ENCODE data around the gene RPL27A. TPM values are rescaled to one million over a fixed set of nuclear protein-coding genes. Genes with fewer than 3 reads are reported as not detected.

Gene RPL27A
- total RNA-seq, 2 donors from 2014 or later: 320 to 1,209 TPM

GRCh38 chr11:8685820-8686219 is 3.2 kb downstream of the RPL27A start:
- Histone ChIP-seq H3K4me3 (no peak overlapping the region), H3K36me3 (replicated peaks in 1 of 2; ENCODE audit: insufficient read depth in 1 of 2, low read depth in 2 of 2) (peaks cover 0 to 11% of the 10 kb centered on the region in 2 donors), H3K27me3 (no peaks in the 10 kb centered on the region), H3K27ac (no peak overlapping the region), H3K4me1 (peaks cover 55% of the 10 kb centered on the region), H3K9me3 (no peaks in the 10 kb centered on the region)
- intact Hi-C loops (cut with DNase I): no loop called here
- no peak for DNase-seq
- no peak for ATAC-seq
- 57 to 70% methylated on average over 2 of the region's 2 CpGs for WGBS, 2 donors
- TF ChIP-seq, protein P1, sequence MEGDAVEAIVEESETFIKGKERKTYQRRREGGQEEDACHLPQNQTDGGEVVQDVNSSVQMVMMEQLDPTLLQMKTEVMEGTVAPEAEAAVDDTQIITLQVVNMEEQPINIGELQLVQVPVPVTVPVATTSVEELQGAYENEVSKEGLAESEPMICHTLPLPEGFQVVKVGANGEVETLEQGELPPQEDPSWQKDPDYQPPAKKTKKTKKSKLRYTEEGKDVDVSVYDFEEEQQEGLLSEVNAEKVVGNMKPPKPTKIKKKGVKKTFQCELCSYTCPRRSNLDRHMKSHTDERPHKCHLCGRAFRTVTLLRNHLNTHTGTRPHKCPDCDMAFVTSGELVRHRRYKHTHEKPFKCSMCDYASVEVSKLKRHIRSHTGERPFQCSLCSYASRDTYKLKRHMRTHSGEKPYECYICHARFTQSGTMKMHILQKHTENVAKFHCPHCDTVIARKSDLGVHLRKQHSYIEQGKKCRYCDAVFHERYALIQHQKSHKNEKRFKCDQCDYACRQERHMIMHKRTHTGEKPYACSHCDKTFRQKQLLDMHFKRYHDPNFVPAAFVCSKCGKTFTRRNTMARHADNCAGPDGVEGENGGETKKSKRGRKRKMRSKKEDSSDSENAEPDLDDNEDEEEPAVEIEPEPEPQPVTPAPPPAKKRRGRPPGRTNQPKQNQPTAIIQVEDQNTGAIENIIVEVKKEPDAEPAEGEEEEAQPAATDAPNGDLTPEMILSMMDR (IDR thresholded peaks at IDR 0.05): no peak
- no peak for TF ChIP-seq POLR2A (IDR thresholded peaks at IDR 0.05)

DNA sequence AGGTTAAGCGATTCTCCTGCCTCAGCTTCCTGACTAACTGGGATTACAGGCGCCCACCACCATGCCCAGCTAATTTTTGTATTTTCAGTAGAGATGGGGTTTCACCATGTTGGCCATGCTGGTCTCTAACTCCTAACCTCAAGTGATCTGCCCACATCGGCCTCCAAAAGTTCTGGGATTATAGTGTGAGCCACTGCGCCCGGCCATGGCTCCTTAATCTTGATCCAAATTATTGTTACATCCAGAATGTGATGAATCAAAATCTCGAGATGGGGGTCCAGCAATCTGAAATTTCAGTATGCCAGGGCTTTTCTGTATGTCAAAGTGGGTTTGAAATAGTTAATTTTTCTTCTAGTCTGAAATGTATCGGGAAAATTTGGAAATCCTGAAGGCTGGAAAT is 3.7 kb downstream of the RPL27A start:
- peaks cover 0 to 11% of the 10 kb centered on the region in 2 donors for H3K36me3 ChIP-seq (replicated peaks in 1 of 2; ENCODE audit: insufficient read depth in 1 of 2, low read depth in 2 of 2)
- ATAC-seq: no peak
- intact Hi-C loops (cut with DNase I): no loop called here
- H3K27ac ChIP-seq: peak overlapping the region in 1 of 4 donors; percentile 84
- no peak overlapping the region for H3K4me3 ChIP-seq
- DNase-seq: no peak
- 86% methylated on average over 7 of the region's 7 CpGs for WGBS, 2 donors
- peaks cover 54% of the 10 kb centered on the region for H3K4me1 ChIP-seq
- no peaks in the 10 kb centered on the region for H3K9me3 ChIP-seq
- no peaks in the 10 kb centered on the region for H3K27me3 ChIP-seq
- TF ChIP-seq, protein P1 (IDR thresholded peaks at IDR 0.05): no peak
- TF ChIP-seq POLR2A (IDR thresholded peaks at IDR 0.05): no peak

- intact Hi-C loops (cut with DNase I): no loop called here
- peaks cover 44% of the 10 kb centered on the region for H3K4me1 ChIP-seq
- peak; percentile 94 to 96 (median 95) for DNase-seq
- peak overlapping the region; percentile 53 to 86 (median 72) for H3K27ac ChIP-seq
- peaks cover 8 to 25% of the 10 kb centered on the region in 2 donors for H3K36me3 ChIP-seq (replicated peaks in 1 of 2; ENCODE audit: insufficient read depth in 1 of 2, low read depth in 2 of 2)
- H3K4me3 ChIP-seq: peak overlapping the region in 1 of 2 donors; percentile 31
- TF ChIP-seq, protein P1 (IDR thresholded peaks at IDR 0.05): peak in 3 of 7 experiments; percentile 27 to 37 (median 31)
- peak; percentile 55 to 93 (median 84) for TF ChIP-seq POLR2A (IDR thresholded peaks at IDR 0.05)
- ATAC-seq: peak; percentile 98
- no peaks in the 10 kb centered on the region for H3K9me3 ChIP-seq
- H3K27me3 ChIP-seq: no peaks in the 10 kb centered on the region
- WGBS, 2 donors: 1 to 2% methylated on average over 27 to 56 of the region's 56 CpGs
Observed at GRCh38 chr11:8688414-8689362, 6.1 kb downstream of the RPL27A start.

DNA sequence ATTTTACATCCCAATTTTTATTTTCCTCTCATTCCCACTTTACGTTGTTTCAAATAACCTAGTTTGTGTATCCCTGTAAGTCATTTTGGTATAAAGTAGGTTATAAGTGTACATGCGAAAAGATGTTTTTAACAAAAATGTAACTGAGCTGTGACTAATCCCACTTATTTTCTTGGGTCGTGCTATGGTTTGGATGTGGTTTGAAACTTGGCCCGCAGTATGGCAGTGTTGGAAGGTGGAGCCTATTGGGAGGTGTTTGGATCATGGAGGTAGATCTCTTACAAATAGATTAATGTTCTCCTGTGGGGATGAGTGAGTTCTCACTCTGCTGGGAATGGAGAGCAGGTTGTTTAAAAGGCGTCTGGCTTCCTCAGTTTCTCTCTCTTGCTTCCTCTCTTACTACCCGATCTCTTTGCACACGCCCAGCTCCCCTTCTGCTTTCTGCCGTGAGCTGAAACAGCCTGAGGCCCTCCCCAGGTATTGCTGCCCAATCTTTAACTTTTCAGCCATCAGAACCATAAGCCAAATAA is 7.2 kb downstream of the RPL27A start:
- ATAC-seq: no peak
- no peak overlapping the region for H3K4me3 ChIP-seq
- peaks cover 33% of the 10 kb centered on the region for H3K4me1 ChIP-seq
- no peaks in the 10 kb centered on the region for H3K27me3 ChIP-seq
- 88 to 91% methylated on average over 8 of the region's 8 CpGs for WGBS, 2 donors
- TF ChIP-seq POLR2A (IDR thresholded peaks at IDR 0.05): no peak
- TF ChIP-seq, protein P1 (IDR thresholded peaks at IDR 0.05): no peak
- no peak for DNase-seq
- intact Hi-C loops (cut with DNase I): no loop called here
- H3K27ac ChIP-seq: peak overlapping the region in 1 of 4 donors; percentile 61
- H3K36me3 ChIP-seq (replicated peaks in 1 of 2; ENCODE audit: insufficient read depth in 1 of 2, low read depth in 2 of 2): peaks cover 9 to 27% of the 10 kb centered on the region in 2 donors
- H3K9me3 ChIP-seq: no peaks in the 10 kb centered on the region
